Measurements from ENCODE around the gene PLXNA2.

GRCh38 chr1:208240662-208241355 is 3.4 kb downstream of the PLXNA2 start:
- TF ChIP-seq CTCF (IDR thresholded peaks at IDR 0.05 in 2 of 3, conservative IDR thresholded peaks at IDR 0.05 in 1 of 3; ENCODE audit: borderline replicate concordance in 1 of 3, insufficient read depth in 1 of 3, low read depth in 2 of 3, low read length in 2 of 3): no peak
- TF ChIP-seq ZNF274 (IDR thresholded peaks at IDR 0.05; ENCODE audit: low read depth, low read length): no peak
- TF ChIP-seq JUND (IDR thresholded peaks at IDR 0.05): no peak
- TF ChIP-seq, protein P1, sequence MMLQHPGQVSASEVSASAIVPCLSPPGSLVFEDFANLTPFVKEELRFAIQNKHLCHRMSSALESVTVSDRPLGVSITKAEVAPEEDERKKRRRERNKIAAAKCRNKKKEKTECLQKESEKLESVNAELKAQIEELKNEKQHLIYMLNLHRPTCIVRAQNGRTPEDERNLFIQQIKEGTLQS (IDR thresholded peaks at IDR 0.05): no peak
- TF ChIP-seq POLR2AphosphoS5 (IDR thresholded peaks at IDR 0.05; ENCODE audit: low read depth, low read length): no peak
- TF ChIP-seq CBX3 (IDR thresholded peaks at IDR 0.05; ENCODE audit: low read depth): no peak
- no peak for TF ChIP-seq EZH2 (IDR thresholded peaks at IDR 0.05)
- TF ChIP-seq ELF1 (IDR thresholded peaks at IDR 0.05; ENCODE audit: borderline replicate concordance, low read depth): no peak
- no peak for TF ChIP-seq SIN3A (IDR thresholded peaks at IDR 0.05; ENCODE audit: low read depth)
- TF ChIP-seq CEBPB (IDR thresholded peaks at IDR 0.05; ENCODE audit: low read depth): no peak
- TF ChIP-seq EGR1 (IDR thresholded peaks at IDR 0.05; ENCODE audit: low read depth): no peak
- TF ChIP-seq RAD21 (IDR thresholded peaks at IDR 0.05; ENCODE audit: low read depth): no peak

All from HCT116 (cell line).